ENCODE results near the gene CMC2.

Gene CMC2

DNA sequence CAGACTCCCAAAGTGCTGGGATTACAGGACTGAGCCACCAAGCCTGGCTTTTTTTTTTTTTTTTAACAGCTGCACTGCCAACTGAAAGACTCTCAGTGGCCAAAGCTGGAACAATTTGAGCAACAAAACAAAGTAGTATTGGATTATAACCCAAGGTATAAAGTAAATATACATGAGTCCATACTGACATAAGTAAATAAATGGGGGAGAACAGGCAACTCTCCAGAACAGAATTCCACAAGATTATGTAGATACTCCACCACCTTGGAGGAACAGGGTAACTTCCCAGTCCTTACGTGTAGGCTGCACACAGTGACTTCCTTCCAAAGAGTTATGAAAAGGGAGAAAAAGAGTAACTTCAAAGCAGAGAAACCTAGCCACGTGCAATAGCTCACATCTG is 15.7 kb downstream of the CMC2 start:
- no peaks in the 10 kb centered on the region for H3K9me2 ChIP-seq (replicated peaks; ENCODE audit: insufficient read depth, low read length)
- TF ChIP-seq EZH2phosphoT487 (IDR thresholded peaks at IDR 0.05; ENCODE audit: low read length) (no peak), EZH2 (optimal IDR thresholded peaks at IDR 0.05; ENCODE audit: low read depth, low read length) (no peak)
- TF ChIP-seq, protein P1, sequence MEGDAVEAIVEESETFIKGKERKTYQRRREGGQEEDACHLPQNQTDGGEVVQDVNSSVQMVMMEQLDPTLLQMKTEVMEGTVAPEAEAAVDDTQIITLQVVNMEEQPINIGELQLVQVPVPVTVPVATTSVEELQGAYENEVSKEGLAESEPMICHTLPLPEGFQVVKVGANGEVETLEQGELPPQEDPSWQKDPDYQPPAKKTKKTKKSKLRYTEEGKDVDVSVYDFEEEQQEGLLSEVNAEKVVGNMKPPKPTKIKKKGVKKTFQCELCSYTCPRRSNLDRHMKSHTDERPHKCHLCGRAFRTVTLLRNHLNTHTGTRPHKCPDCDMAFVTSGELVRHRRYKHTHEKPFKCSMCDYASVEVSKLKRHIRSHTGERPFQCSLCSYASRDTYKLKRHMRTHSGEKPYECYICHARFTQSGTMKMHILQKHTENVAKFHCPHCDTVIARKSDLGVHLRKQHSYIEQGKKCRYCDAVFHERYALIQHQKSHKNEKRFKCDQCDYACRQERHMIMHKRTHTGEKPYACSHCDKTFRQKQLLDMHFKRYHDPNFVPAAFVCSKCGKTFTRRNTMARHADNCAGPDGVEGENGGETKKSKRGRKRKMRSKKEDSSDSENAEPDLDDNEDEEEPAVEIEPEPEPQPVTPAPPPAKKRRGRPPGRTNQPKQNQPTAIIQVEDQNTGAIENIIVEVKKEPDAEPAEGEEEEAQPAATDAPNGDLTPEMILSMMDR (IDR thresholded peaks at IDR 0.05; ENCODE audit: low read length) = no peak
- H3K79me2 ChIP-seq (ENCODE audit: low read length) = peaks cover 50% of the 10 kb centered on the region
- H3K27ac ChIP-seq (ENCODE audit: low read length) = no peak overlapping the region
- H2AFZ ChIP-seq (ENCODE audit: low read length) = no peak overlapping the region
- H3K4me3 ChIP-seq (ENCODE audit: low read length) = no peak overlapping the region
- H3K9ac ChIP-seq (ENCODE audit: low read length) = no peak overlapping the region
- no peaks in the 10 kb centered on the region for H3F3A ChIP-seq (ENCODE audit: insufficient read depth, low read length)
- H3K36me3 ChIP-seq (replicated peaks; ENCODE audit: insufficient read depth, low read length) = no peaks in the 10 kb centered on the region
- no peaks in the 10 kb centered on the region for H3K4me1 ChIP-seq (ENCODE audit: low read length)
- no peak overlapping the region for H3K4me2 ChIP-seq (ENCODE audit: low read depth, low read length)
- no peaks in the 10 kb centered on the region for H3K9me3 ChIP-seq (replicated peaks; ENCODE audit: insufficient read depth, low read length)
- no peaks in the 10 kb centered on the region for H4K20me1 ChIP-seq (ENCODE audit: insufficient read depth, low read length)
- DNase-seq = no peak
- no peaks in the 10 kb centered on the region for H3K27me3 ChIP-seq (replicated peaks; ENCODE audit: insufficient read depth, low read length)

DNA sequence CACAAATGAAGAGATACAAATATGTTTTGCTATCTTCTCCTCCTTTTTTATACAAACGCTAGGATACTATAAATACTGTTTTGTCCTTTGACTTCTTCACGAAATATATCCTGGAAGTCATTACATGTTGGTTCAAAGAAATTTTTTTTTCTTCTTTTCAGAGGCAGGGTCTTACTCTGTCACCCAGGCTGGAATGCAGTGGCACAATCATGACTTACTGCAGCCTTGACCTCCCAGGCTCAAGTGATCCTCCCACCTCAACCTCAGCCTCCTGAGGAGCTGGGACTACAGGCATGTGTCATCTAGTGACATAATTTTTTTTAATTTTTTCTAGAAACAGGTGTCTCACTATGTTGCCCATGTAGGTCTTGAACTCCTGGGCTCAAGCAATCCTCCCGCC is 16.1 kb downstream of the CMC2 start:
- Histone ChIP-seq H3K4me2 (ENCODE audit: low read depth, low read length) (no peak overlapping the region), H3K79me2 (ENCODE audit: low read length) (peaks cover 47% of the 10 kb centered on the region), H3K36me3 (replicated peaks; ENCODE audit: insufficient read depth, low read length) (no peaks in the 10 kb centered on the region), H3K4me1 (ENCODE audit: low read length) (no peaks in the 10 kb centered on the region), H4K20me1 (ENCODE audit: insufficient read depth, low read length) (no peaks in the 10 kb centered on the region), H3K9ac (ENCODE audit: low read length) (no peak overlapping the region), H3F3A (ENCODE audit: insufficient read depth, low read length) (no peaks in the 10 kb centered on the region), H3K4me3 (ENCODE audit: low read length) (no peak overlapping the region), H3K27ac (ENCODE audit: low read length) (no peak overlapping the region), H3K9me3 (replicated peaks; ENCODE audit: insufficient read depth, low read length) (no peaks in the 10 kb centered on the region), H2AFZ (ENCODE audit: low read length) (no peak overlapping the region), H3K27me3 (replicated peaks; ENCODE audit: insufficient read depth, low read length) (no peaks in the 10 kb centered on the region), H3K9me2 (replicated peaks; ENCODE audit: insufficient read depth, low read length) (no peaks in the 10 kb centered on the region)
- TF ChIP-seq EZH2phosphoT487 (IDR thresholded peaks at IDR 0.05; ENCODE audit: low read length) (no peak), EZH2 (optimal IDR thresholded peaks at IDR 0.05; ENCODE audit: low read depth, low read length) (no peak)
- TF ChIP-seq, protein P1 (IDR thresholded peaks at IDR 0.05; ENCODE audit: low read length) = no peak
- no peak for DNase-seq

DNA sequence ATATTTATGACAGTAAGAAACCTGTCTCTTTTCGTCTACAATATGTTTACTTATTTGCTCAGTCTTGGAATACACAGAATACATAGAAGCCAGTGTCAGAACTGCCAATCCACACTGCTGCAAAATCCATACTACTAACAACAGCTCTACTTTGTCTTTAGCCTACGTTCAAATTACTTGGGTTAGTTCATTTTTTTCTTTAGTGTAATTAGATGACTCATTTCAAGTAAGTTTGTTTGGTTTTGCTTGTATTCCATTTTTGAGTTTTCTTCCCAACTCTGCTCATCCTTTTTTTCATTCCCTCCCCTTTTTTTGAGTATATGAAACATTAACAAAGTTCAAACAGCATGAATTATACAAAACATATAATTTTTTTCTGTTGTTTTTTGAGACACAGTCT is 16.9 kb downstream of the CMC2 start:
- Histone ChIP-seq H4K20me1 (ENCODE audit: insufficient read depth, low read length) (no peaks in the 10 kb centered on the region), H3K4me2 (ENCODE audit: low read depth, low read length) (no peak overlapping the region), H3K9me2 (replicated peaks; ENCODE audit: insufficient read depth, low read length) (no peaks in the 10 kb centered on the region), H2AFZ (ENCODE audit: low read length) (no peak overlapping the region), H3K4me3 (ENCODE audit: low read length) (no peak overlapping the region), H3K9me3 (replicated peaks; ENCODE audit: insufficient read depth, low read length) (no peaks in the 10 kb centered on the region), H3K9ac (ENCODE audit: low read length) (no peak overlapping the region), H3K27me3 (replicated peaks; ENCODE audit: insufficient read depth, low read length) (no peaks in the 10 kb centered on the region), H3K27ac (ENCODE audit: low read length) (no peak overlapping the region), H3K36me3 (replicated peaks; ENCODE audit: insufficient read depth, low read length) (no peaks in the 10 kb centered on the region), H3K4me1 (ENCODE audit: low read length) (no peaks in the 10 kb centered on the region), H3K79me2 (ENCODE audit: low read length) (peaks cover 45% of the 10 kb centered on the region), H3F3A (ENCODE audit: insufficient read depth, low read length) (no peaks in the 10 kb centered on the region)
- no peak for DNase-seq
- TF ChIP-seq EZH2phosphoT487 (IDR thresholded peaks at IDR 0.05; ENCODE audit: low read length) = no peak
- TF ChIP-seq EZH2 (optimal IDR thresholded peaks at IDR 0.05; ENCODE audit: low read depth, low read length) = no peak
- TF ChIP-seq, protein P1 (IDR thresholded peaks at IDR 0.05; ENCODE audit: low read length) = no peak
